Esophagus muscularis mucosa (tissue), 4 donors: Measurements from ENCODE around the gene RECK. TPM values are rescaled to one million over a fixed set of nuclear protein-coding genes. Genes with fewer than 3 reads are reported as not detected.
"Not testable (repeated sequence)": the region's sequence is repeated elsewhere in the genome, so short reads cannot be mapped to it uniquely, and the experiment has no call there.

Experiments
- DNase-seq: peaks from one replicate; pipeline ENCODE4 v3.0.0-alpha.2; 2017; ENCODE audit errors: extremely low spot score
- H3K27ac ChIP-seq, 4 donors: fragments of 200-600 bp; sonication (generic); replicated peaks in 1 of 4; 1 replicate in 3 of 4; 2 replicates in 1 of 4; pipeline ENCODE4 v1.5.1; 2016 to 2019; ENCODE audit warnings: mild to moderate bottlenecking in 1 of 4
- H3K27me3 ChIP-seq, 4 donors: fragments of 200-600 bp; sonication (generic); one replicate each; pipeline versions ENCODE4 v1.5.1 to v1.6.0; 2016 to 2019
- H3K36me3 ChIP-seq, 4 donors: fragments of 200-600 bp; sonication (generic); one replicate each; pipeline ENCODE4 v1.5.1; 2016 to 2019
- H3K4me1 ChIP-seq, 4 donors: fragments of 200-600 bp; sonication (generic); one replicate each; pipeline ENCODE4 v1.5.1; 2016 to 2019
- H3K4me3 ChIP-seq, 4 donors: fragments of 200-600 bp; sonication (generic); 1 replicate in 2 of 4; 2 replicates in 2 of 4; pipeline ENCODE4 v1.5.1; 2016 to 2019; ENCODE audit warnings: mild to moderate bottlenecking in 4 of 4, moderate library complexity in 1 of 4
- H3K9me3 ChIP-seq, 4 donors: fragments of 200-600 bp; sonication (generic); 1 replicate in 3 of 4; 2 replicates in 1 of 4; pipeline ENCODE4 v1.5.1; 2016 to 2019
- CTCF ChIP-seq, 3 experiments: fragments of 200-600 bp in 2 of 3; fragments of 450-650 bp in 1 of 3; sonication (generic) in 2 of 3; IDR thresholded peaks; one replicate each; pipeline ENCODE4 v1.5.1; 2017 to 2019; ENCODE audit warnings: antibody characterized with exemption in 3 of 3, mild to moderate bottlenecking in 2 of 3, moderate library complexity in 1 of 3
- EP300 ChIP-seq: sonication (generic); formaldehyde crosslinking; IDR thresholded peaks from one replicate; pipeline ENCODE4 v1.6.1; 2017; ENCODE audit warnings: antibody characterized with exemption
- POLR2A ChIP-seq: fragments of 450-650 bp; IDR thresholded peaks from one replicate; pipeline ENCODE4 v1.6.1; 2017; ENCODE audit warnings: antibody characterized with exemption, moderate library complexity, mild to moderate bottlenecking, low read depth
- POLR2AphosphoS5 ChIP-seq, 2 donors: sonication (generic); formaldehyde crosslinking; IDR thresholded peaks; one replicate each; pipeline ENCODE4 v1.6.1; 2017; ENCODE audit warnings: antibody characterized with exemption in 2 of 2
- WGBS: methylation state at CpG from one replicate; pipeline ENCODE4 v1.1.5; 2018; 5-methylcytosine and 5-hydroxymethylcytosine counted together
- intact Hi-C: fragments of 100-400 bp; cut with DNase I; formaldehyde crosslinking; loops from one replicate; pipeline ENCODE4 v1.15.1; 2023
- total RNA-seq, 4 donors: library from RNA; depleted of rRNA; stranded (reverse); fragments of >200 nt; gene quantifications; one replicate each; pipeline versions ENCODE4 v1.1.0 to v1.2.1, GENCODE V29; 2016

RECK gene
- total RNA-seq, 4 donors from 2014 or later = 16.6 to 24.2 (median 19.0) TPM

GRCh38 chr9:36128349-36128748 lies 91.6 kb downstream of the RECK start:
- Histone ChIP-seq H3K4me1 (peaks cover 0 to 5% (median 2%) of the 10 kb centered on the region in 4 donors), H3K36me3 (peaks cover 0 to 9% (median 0%) of the 10 kb centered on the region in 4 donors), H3K27me3 (no peaks in the 10 kb centered on the region), H3K9me3 (no peaks in the 10 kb centered on the region), H3K27ac (no peak overlapping the region), H3K4me3 (no peak overlapping the region)
- WGBS = 81% methylated on average over 8 of the region's 8 CpGs
- DNase-seq = no peak
- no peak for TF ChIP-seq EP300
- no peak for TF ChIP-seq CTCF (IDR thresholded peaks at IDR 0.05)
- no peak for TF ChIP-seq POLR2A
- TF ChIP-seq POLR2AphosphoS5 (IDR thresholded peaks at IDR 0.05) = no peak
- intact Hi-C loops = no loop called here

GRCh38 chr9:36129139-36129538 lies 92.4 kb downstream of the RECK start:
- H3K4me3 ChIP-seq = no peak overlapping the region
- no peaks in the 10 kb centered on the region for H3K9me3 ChIP-seq
- intact Hi-C loops = no loop called here
- DNase-seq = no peak
- peaks cover 0 to 5% (median 2%) of the 10 kb centered on the region in 4 donors for H3K4me1 ChIP-seq
- 88% methylated on average over 12 of the region's 12 CpGs for WGBS
- no peak for TF ChIP-seq POLR2AphosphoS5 (IDR thresholded peaks at IDR 0.05)
- TF ChIP-seq POLR2A = no peak
- TF ChIP-seq CTCF (IDR thresholded peaks at IDR 0.05) = no peak
- TF ChIP-seq EP300 = no peak
- no peak overlapping the region for H3K27ac ChIP-seq
- peaks cover 0 to 3% (median 0%) of the 10 kb centered on the region in 4 donors for H3K36me3 ChIP-seq
- no peaks in the 10 kb centered on the region for H3K27me3 ChIP-seq

GRCh38 chr9:36131666-36132065 lies 95.0 kb downstream of the RECK start:
- not testable (repeated sequence) for H3K9me3 ChIP-seq, DNase-seq, H3K27me3 ChIP-seq, H3K36me3 ChIP-seq, H3K4me3 ChIP-seq
- H3K4me1 ChIP-seq = peaks cover 5 to 15% (median 11%) of the 10 kb centered on the region in 4 donors
- WGBS = 94% methylated on average over 7 of the region's 7 CpGs
- peak overlapping the region in 2 of 4 donors; percentile 27 to 59 for H3K27ac ChIP-seq
- intact Hi-C loops = loop anchor here (5.0 kb wide), 1 partner anchor 36 kb away; the partner anchor contains the start of gene CCIN

GRCh38 chr9:36132086-36132485 lies 95.4 kb downstream of the RECK start:
- TF ChIP-seq CTCF (IDR thresholded peaks at IDR 0.05) = no peak
- no peak for TF ChIP-seq POLR2A
- TF ChIP-seq POLR2AphosphoS5 (IDR thresholded peaks at IDR 0.05) = no peak
- no peak for TF ChIP-seq EP300
- intact Hi-C loops = loop anchor here (5.0 kb wide), 1 partner anchor 35 kb away; the partner anchor contains the start of gene CCIN
- WGBS = 74% methylated on average over 3 of the region's 3 CpGs
- Histone ChIP-seq H3K27me3 (no peaks in the 10 kb centered on the region), H3K27ac (peak overlapping the region in 2 of 4 donors; percentile 27 to 59), H3K4me3 (no peak overlapping the region), H3K36me3 (no peaks in the 10 kb centered on the region), H3K4me1 (peaks cover 9 to 17% (median 13%) of the 10 kb centered on the region in 4 donors), H3K9me3 (no peaks in the 10 kb centered on the region)
- no peak for DNase-seq

- intact Hi-C loops = loop anchor here (5.0 kb wide), 2 partner anchors 32 to 33 kb away; partner anchors contain the start of gene CCIN
- no peak for DNase-seq
- WGBS = 88% methylated on average over 9 of the region's 9 CpGs
- TF ChIP-seq POLR2A = no peak
- TF ChIP-seq CTCF (IDR thresholded peaks at IDR 0.05) = no peak
- no peak for TF ChIP-seq POLR2AphosphoS5 (IDR thresholded peaks at IDR 0.05)
- Histone ChIP-seq H3K27me3 (no peaks in the 10 kb centered on the region), H3K36me3 (no peaks in the 10 kb centered on the region), H3K27ac (no peak overlapping the region), H3K9me3 (no peaks in the 10 kb centered on the region), H3K4me1 (peaks cover 19 to 45% (median 40%) of the 10 kb centered on the region in 4 donors), H3K4me3 (no peak overlapping the region)
Measured at GRCh38 chr9:36134761-36135505, 98.2 kb downstream of the RECK start.
